Lower leg skin (tissue), 3 donors: ENCODE results near the gene PRDM9.

Experiments
- CTCF ChIP-seq, 3 donors: fragments of 450-650 bp; IDR thresholded peaks; one replicate each; pipeline ENCODE4 v1.5.1; 2016; ENCODE audit warnings: antibody characterized with exemption in 3 of 3, mild to moderate bottlenecking in 3 of 3, moderate library complexity in 2 of 3
- POLR2A ChIP-seq, 2 donors: fragments of 450-650 bp; IDR thresholded peaks; one replicate each; pipeline ENCODE4 v1.6.1; 2016 to 2017; ENCODE audit warnings: antibody characterized with exemption in 2 of 2, mild to moderate bottlenecking in 1 of 2, moderate library complexity in 1 of 2

- TF ChIP-seq CTCF (IDR thresholded peaks at IDR 0.05) (no peak), POLR2A (IDR thresholded peaks at IDR 0.05) (no peak)
Measured at GRCh38 chr5:23571059-23571458, 63.6 kb downstream of the PRDM9 start.
